G401 (cell line): ENCODE results near the gene AKAP3. TPM values are rescaled to one million over a fixed set of nuclear protein-coding genes. Genes with fewer than 3 reads are reported as not detected.

Experiments
- DNase-seq: peaks from one replicate; pipeline ENCODE4 v3.0.0-alpha.2; 2015; ENCODE audit warnings: low spot score
- in situ Hi-C: cut with HindIII; loops from 2 replicates; pipeline ENCODE4 v1.10.0; 2016; ENCODE audit warnings: low sequenced_read_pairs, mixed read lengths
- total RNA-seq: library from RNA; depleted of rRNA; stranded (reverse); fragments of >200 nt; shearing (Covaris generic); gene quantifications from 2 replicates; pipeline ENCODE4 v1.2.3, GENCODE V29; 2014; rRNA removed

Gene AKAP3
- total RNA-seq: 0.58 and 2.6 TPM in 2 replicates

DNA sequence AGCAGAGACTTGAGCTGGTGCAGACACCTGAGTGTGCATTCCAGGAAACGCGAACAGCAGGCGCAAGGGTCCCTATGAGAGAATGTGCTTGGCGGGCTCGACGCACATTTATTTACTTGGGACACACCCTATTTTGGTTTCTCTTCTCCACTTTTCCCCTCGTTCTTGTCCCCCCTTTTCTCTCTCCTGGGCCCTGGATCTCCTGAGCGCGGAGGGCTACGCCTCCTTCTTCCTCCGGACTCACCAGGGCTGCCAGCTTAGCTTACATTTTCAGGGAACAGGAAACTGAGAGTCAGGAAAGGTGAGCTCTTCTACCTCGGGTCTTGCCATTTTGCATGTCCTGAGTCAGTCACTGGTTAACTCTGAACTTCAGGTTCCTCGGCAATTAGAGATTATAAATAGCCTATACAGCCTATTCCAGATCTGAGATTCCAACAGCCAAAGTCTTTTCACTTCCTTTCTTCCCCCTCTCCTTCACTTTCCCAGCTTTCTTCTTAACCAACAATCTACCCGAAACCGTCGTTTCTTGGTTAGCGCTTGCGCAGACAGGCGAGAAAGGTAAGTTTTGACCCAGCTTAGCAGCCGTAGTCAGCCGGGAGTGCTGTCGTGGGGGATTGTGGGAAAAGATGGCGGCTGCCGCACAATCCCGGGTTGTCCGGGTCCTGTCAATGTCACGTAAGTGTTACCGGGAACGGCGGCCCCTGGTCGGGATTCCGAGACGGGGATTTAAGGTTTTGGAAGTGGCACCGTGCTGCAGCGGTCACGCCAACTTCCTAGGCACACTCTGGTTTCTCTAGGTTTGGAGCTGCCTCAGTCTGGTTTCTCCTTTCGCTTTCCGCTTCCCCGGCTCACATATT lies at the start of gene AKAP3, which contains the start of gene NDUFA9:
AKAP3 (minus strand) TSS at position 551 of the 857 bp plus-strand sequence. CDS start 10,855 bp downstream, outside the sequence.
NDUFA9 (plus strand) TSS at position 614 of the 857 bp plus-strand sequence; CDS start at position 627, 13 bp downstream.
- DNase-seq: peak; percentile 88
- in situ Hi-C loops: no loop called here

DNA sequence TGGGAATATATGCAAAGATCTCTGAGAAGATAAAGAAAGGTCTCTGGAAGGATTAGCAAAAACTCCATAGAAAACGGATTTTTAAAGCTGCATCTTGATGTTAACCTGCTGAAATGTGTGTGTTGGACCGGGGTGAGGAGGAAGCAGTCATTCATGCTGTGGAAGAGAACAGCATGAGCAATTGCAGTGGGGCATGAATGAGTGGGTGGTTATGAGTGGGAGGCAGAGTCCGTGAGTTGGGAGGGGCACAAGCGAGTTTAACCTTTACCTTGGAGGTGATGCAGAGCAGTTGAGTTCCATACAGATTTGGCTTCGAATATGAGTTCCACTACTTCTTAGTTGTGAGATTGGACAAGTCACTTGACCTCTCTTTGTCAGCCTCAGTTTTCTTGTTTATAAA lies 41.9 kb upstream of the AKAP3 start:
- no peak for DNase-seq
- in situ Hi-C loops: no loop called here

GRCh38 chr12:4685317-4685716 lies 36.5 kb upstream of the AKAP3 start:
- in situ Hi-C loops: no loop called here
- no peak for DNase-seq

DNA sequence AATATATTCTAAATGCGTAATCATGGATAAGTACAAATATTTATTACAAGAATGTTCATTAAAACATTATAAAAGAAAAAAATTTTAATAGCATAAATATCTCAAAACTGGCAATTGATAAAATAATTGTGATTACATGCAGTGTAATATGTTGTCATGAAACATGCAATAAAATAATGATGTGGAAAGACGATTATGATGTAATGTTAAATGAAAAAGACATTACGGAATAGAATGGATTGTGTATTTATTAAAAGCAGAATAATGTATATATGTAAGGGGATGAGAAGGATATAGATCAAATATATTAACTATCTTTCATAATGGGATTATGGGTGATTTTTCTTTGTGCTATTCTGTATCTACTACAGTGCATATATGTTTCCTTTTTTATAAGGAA lies 32.9 kb upstream of the AKAP3 start:
- in situ Hi-C loops: no loop called here
- no peak for DNase-seq

DNA sequence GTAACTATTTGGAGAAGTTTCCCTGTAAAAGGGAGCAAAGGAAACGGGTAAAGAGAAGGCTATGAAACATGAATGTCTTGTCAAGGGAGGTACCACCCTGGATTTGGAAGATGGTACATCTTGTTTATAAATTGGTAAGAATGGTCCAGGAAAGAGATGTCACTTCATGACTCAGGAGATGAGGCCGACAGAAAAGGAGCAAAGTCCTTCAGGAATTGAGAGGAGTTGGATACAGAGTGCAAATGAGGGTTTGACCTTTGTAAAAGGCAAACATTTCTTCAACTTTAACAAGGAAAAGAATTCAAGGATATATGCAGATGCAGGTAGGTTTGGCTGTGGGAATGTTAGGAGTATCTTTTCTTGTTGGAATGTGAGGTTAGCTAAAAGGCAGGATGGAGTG lies 30.9 kb upstream of the AKAP3 start:
- in situ Hi-C loops: no loop called here

GRCh38 chr12:4665236-4665635 lies 16.4 kb upstream of the AKAP3 start:
- DNase-seq: no peak
- in situ Hi-C loops: no loop called here

More for the DNA sequence above, 30.9 kb upstream of the AKAP3 start:
- DNase-seq: no peak

- no peak for DNase-seq
- in situ Hi-C loops: no loop called here
Observed at GRCh38 chr12:4663971-4664505, 15.2 kb upstream of the AKAP3 start.

DNA sequence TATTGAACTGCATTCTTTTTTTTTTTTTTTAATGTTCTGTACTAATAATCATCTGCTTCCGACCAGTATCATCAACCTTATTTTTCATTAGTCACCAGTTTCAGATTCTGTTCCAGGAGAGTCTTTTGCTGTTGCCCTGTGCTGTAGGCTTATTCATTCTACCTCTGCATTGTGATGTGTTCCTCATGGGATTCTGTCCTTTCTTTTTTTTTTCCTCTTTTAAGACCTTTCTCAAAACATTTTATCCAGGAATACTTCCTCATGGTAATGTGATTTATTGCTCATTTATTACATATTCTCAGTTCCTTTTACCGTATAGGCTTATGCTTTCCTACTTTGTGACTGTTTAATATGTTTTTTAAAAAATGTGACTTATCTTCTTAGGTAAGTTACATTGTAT lies 4.8 kb upstream of the AKAP3 start:
- in situ Hi-C loops: no loop called here
- no peak for DNase-seq

GRCh38 chr12:4653257-4653656 lies 4.4 kb upstream of the AKAP3 start:
- in situ Hi-C loops: no loop called here
- no peak for DNase-seq

GRCh38 chr12:4649358-4649661 lies 459 bp upstream of the AKAP3 start:
- DNase-seq: no peak
- in situ Hi-C loops: no loop called here

- no peak for DNase-seq
- in situ Hi-C loops: no loop called here
Observed at GRCh38 chr12:4648104-4648500, 749 bp downstream of the AKAP3 start.

GRCh38 chr12:4645023-4645422 lies 3.8 kb downstream of the AKAP3 start:
- in situ Hi-C loops: no loop called here
- no peak for DNase-seq

- no peak for DNase-seq
- in situ Hi-C loops: no loop called here
Observed at GRCh38 chr12:4643747-4644146, 5.1 kb downstream of the AKAP3 start.

GRCh38 chr12:4630262-4630661 lies 18.6 kb downstream of the AKAP3 start:
- in situ Hi-C loops: no loop called here
- DNase-seq: no peak

DNA sequence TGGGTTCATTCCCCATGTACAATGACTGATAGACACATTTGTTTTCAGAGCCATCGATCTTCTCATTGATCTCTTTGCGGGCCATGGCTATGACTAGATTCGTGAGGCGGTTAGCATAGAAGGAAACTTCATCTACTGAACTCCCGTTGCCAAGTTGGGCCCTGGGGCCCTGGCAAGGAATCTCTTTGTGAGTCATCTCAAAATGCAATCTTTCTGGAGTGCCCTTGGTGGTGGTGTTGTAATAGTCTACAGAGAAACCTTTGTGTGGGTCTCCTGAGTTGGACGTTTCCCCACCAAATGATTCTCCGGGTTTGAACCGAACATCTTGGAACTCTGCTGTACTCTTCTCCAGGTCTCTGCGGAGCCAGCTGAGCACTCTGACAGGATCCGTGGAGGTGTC lies 20.4 kb downstream of the AKAP3 start:
- in situ Hi-C loops: no loop called here
- DNase-seq: no peak

GRCh38 chr12:4626543-4626942 lies 22.3 kb downstream of the AKAP3 start:
- DNase-seq: no peak

GRCh38 chr12:4621511-4621910 lies 27.3 kb downstream of the AKAP3 start:
- in situ Hi-C loops: no loop called here
- no peak for DNase-seq

More at GRCh38 chr12:4626543-4626942, 22.3 kb downstream of the AKAP3 start:
- in situ Hi-C loops: no loop called here

GRCh38 chr12:4615667-4616066 lies 33.2 kb downstream of the AKAP3 start:
- no peak for DNase-seq
- in situ Hi-C loops: no loop called here

GRCh38 chr12:4610481-4610880 lies 38.4 kb downstream of the AKAP3 start:
- DNase-seq: no peak
- in situ Hi-C loops: no loop called here

DNA sequence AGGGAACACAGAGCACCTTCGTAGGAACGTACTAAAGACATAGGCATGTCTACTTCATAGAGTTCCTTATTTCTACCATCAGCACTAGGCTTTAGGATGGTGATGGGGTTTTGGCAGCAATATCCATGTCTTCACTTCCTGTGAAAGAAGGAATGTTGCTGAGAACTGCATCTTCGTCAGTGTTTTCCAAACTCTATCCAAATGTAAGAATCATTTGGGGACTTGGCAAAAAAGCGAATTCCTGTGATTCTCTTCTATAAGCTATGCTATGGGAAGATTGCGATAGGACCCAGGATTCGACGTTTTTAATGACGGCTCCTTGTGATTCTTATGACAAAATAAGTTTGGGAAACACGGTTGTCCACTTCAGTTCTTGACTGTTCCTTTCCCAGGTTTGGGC lies 39.8 kb downstream of the AKAP3 start:
- in situ Hi-C loops: no loop called here
- no peak for DNase-seq

GRCh38 chr12:4607056-4607455 lies 41.8 kb downstream of the AKAP3 start:
- no peak for DNase-seq
- in situ Hi-C loops: no loop called here
